GM12872 (cell line): ENCODE measurements around the gene MTCL1.

Experiments used
- TF ChIP-seq, protein P1 (sequence below): IDR thresholded peaks from 3 replicates; pipeline ENCODE4 v1.5.1; 2011; ENCODE audit warnings: low read depth, mild to moderate bottlenecking, low read length, moderate library complexity; ENCODE audit not compliant: insufficient read depth

Gene MTCL1

DNA sequence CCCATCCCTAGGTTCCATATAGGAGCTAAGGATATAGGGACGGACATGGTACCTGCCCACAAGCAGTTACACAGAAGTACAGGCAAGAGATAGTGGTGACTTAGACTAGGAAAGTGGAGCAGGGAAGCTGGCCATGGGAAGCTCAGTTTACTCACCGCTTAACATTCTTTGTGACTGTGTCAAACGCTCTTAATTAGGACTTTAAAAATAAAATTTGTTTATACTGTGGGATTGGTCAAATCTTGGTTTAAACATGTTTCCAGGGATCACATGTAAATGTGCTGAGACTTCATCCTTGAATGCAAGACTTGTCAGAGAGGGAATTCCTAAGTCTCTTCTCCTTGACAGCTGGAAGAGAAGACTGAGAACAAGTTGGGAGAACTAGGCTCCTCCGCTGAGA, 107.3 kb downstream of the MTCL1 start:
- TF ChIP-seq, protein P1, sequence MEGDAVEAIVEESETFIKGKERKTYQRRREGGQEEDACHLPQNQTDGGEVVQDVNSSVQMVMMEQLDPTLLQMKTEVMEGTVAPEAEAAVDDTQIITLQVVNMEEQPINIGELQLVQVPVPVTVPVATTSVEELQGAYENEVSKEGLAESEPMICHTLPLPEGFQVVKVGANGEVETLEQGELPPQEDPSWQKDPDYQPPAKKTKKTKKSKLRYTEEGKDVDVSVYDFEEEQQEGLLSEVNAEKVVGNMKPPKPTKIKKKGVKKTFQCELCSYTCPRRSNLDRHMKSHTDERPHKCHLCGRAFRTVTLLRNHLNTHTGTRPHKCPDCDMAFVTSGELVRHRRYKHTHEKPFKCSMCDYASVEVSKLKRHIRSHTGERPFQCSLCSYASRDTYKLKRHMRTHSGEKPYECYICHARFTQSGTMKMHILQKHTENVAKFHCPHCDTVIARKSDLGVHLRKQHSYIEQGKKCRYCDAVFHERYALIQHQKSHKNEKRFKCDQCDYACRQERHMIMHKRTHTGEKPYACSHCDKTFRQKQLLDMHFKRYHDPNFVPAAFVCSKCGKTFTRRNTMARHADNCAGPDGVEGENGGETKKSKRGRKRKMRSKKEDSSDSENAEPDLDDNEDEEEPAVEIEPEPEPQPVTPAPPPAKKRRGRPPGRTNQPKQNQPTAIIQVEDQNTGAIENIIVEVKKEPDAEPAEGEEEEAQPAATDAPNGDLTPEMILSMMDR: no peak

DNA sequence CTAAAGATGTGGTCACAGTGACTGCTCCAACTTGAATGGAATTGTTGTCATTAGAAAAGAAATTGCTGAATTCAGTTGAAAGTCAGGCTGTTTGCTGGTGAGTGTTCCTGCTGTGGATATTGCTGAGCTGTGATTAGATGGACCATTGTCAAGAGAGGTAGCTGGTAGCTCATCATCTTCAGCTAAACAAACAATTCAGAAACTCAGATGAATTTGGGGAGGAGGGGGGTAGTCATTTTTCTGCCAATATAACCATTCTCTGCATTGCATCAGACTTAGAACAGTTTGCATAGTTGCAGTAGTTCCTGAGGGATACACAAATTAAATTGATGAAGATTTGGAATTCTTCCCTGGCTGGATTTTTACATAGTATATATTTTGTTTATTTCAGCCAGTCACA, 108.3 kb downstream of the MTCL1 start:
- TF ChIP-seq, protein P1: no peak

DNA sequence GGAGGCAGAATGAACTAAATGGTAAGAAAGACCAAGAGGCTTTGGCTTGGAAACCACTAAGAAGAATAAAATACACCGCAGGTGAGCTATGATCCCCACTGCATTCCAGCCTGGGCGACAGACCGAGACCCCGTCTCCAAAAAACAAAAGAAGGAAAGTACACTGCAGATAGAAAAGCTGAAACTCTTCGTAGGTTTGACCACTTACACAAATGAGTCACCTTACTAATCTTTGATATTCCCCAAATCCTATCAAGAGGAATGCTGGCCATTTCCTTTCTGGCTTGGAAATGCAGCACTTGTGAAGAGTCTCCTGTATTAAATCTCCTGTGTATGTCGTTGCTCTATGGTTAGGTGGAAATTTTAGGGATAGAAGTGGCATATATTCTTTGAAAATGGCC, 108.8 kb downstream of the MTCL1 start:
- TF ChIP-seq, protein P1: no peak

DNA sequence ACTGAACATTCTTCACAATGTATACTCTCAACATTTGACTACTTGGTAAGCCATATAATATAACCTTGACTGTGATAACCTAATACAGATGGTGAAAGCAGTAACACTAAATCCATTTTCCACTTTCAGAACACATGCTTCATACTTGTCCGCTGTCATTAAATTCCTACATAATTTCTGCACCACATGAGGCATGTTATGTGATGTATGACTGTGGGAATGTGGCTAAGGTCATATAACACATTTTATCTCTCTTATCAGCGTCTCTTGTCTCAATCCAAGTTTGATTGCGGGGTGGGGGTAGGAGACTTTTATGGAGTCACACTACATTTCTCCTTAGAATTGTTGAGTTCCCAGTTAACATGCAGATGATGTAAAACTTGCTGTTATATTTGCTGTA, 110.9 kb downstream of the MTCL1 start:
- TF ChIP-seq, protein P1: no peak

DNA sequence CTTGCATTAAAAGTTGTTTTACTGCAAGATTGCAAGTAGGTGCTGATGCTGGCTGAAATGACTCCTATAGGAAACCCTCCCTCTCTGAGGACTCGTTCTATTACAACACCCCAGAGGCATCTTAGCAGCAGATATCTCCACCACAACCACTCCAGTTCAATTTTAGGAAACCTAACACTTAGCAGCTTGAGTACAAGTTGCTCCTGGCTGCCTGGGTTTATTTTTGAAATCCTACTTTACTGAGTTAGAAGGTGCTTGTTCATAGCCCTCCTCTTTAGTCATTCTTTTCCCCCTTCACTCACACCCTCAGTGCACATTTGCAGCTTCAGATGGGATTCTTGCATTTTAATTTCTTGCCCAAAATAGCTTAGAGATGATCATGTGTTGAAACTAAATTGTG, 111.5 kb downstream of the MTCL1 start:
- TF ChIP-seq, protein P1: no peak

DNA sequence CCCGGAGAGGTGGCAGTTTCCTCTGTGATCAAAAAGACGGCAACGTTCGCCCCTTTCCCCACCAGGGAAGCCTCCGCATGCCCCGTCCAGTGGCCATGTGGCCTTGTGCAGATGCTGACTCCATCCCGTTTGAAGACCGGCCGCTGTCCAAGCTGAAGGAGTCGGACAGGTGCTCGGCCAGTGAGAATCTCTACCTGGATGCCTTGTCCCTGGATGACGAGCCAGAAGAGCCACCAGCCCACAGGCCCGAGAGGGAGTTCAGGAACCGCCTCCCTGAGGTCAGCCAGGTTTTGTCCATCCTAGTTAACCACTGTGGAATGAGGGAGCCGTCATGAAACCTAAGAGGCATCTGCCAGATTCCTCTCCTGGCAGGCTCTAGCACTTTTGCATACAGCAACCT, 113.6 kb downstream of the MTCL1 start:
- TF ChIP-seq, protein P1: no peak

DNA sequence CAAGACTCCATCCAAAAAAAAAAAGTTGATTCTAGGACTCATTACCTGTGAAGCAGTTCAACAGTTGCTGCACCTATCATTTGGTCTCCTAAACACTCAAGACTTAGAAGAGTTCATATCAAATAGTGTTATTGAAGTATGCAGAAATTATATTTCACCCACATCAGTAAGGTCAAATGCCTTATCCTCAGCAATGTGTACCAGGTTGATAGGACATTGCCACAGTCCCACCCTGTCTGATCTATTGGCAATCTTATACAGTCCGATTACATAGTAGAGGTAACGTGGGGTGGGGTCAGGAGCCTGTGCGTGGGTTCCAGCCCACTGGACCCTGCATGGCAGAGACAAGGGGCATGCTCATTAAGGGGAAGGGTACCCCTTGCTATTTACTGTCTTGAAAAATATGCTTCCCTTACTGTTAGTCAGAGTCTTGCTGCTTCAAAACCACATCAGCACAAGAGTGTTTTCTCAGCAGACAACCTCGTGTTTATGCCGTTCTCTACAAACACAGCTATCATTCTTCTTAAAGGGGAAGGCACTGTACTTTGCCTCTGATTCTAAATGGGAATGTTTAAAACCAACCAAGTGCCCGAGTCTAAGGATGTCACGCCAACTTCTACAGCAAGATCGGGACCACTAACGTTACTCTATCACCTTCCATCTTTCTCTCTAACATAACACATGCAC, 115.2 kb downstream of the MTCL1 start:
- TF ChIP-seq, protein P1: no peak

DNA sequence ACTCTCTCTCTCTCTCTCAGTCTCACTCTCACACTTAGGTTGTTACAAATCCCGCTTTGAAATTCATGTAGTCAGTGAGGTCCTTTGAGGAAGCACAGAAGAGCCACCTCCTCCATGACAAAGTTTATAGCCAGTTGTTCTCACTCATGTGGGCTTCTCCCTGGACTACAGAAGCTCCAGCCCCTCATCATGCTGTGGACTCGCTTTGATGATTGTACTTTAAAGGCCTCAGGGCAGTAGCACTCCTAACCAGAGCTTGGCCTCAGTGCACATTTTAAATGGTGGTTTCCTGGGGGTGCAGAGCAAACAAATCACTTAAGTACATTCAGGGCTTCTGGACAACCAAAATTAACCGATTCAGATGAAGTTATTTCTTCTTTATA, 115.7 kb downstream of the MTCL1 start:
- TF ChIP-seq, protein P1: no peak
